Tongue (tissue), 3 donors: ENCODE data around the gene SNAPC5. TPM values are rescaled to one million over a fixed set of nuclear protein-coding genes. Genes with fewer than 3 reads are reported as not detected.

Experiments used
- DNase-seq: peaks from one replicate; pipeline ENCODE4 v3.0.0-alpha.2; 2015
- small RNA-seq: library from RNA; depleted of rRNA; stranded (forward); fragments of <200 nt; gene quantifications from one replicate; pipeline ENCODE3, GENCODE V24; 2014; ENCODE audit warnings: low replicate concordance
- total RNA-seq: library from RNA; depleted of rRNA; stranded (reverse); fragments of >200 nt; gene quantifications from one replicate; pipeline ENCODE4 v1.2.3, GENCODE V29; 2014

Gene SNAPC5
- total RNA-seq, 1 donor from 2014 or later: 22.8 TPM

GRCh38 chr15:66454143-66454542 lies 43.4 kb downstream of the SNAPC5 start:
- DNase-seq: no peak

GRCh38 chr15:66452971-66453580 lies 44.5 kb downstream of the SNAPC5 start:
- peak; percentile 88 for DNase-seq

GRCh38 chr15:66452420-66452819 lies 45.1 kb downstream of the SNAPC5 start:
- peak; percentile 57 for DNase-seq

Small RNA genes lying within 50 kb of the gene (small RNA-seq; reads per million reads assigned to genes)
- gene MIR4512: not detected
- not detected for gene RF01159
- gene SNORD16: not detected
- not detected for gene SNORD18A
- gene SNORD18B: not detected
- gene SNORD18C: not detected

Other genes starting within 250 kb of the SNAPC5 start
- 0.10 TPM for gene MEGF11, start 244.0 kb downstream of the SNAPC5 start, total RNA-seq
- 42.0 TPM for gene DIS3L, start 204.2 kb downstream of the SNAPC5 start, total RNA-seq
- 10.7 TPM for gene TIPIN, start 141.1 kb downstream of the SNAPC5 start, total RNA-seq
- gene MAP2K1, start 110.8 kb downstream of the SNAPC5 start, total RNA-seq: 46.7 TPM
- gene RPL4, start 7.1 kb upstream of the SNAPC5 start, total RNA-seq: 5,398 TPM
- gene ZWILCH, start 7.6 kb upstream of the SNAPC5 start, total RNA-seq: 12.0 TPM
- gene LCTL, start 68.2 kb upstream of the SNAPC5 start, total RNA-seq: not detected
- 9.0 TPM for gene SMAD6, start 204.5 kb upstream of the SNAPC5 start, total RNA-seq